ENCODE data around the gene PATL2.

Gene PATL2

GRCh38 chr15:44661576-44661975 lies 49.5 kb downstream of the PATL2 start:
- peak overlapping the region; percentile 95 for H3K27ac ChIP-seq (replicated peaks)

GRCh38 chr15:44659056-44659455 lies 52.1 kb downstream of the PATL2 start:
- Histone ChIP-seq H3K4me3 (replicated peaks; ENCODE audit: insufficient read depth, low read length) (no peak overlapping the region), H3K27me3 (ENCODE audit: insufficient read depth, poor library complexity, severe bottlenecking) (no peaks in the 10 kb centered on the region), H3K27ac (replicated peaks) (no peak overlapping the region)
- DNase-seq (ENCODE audit: low read depth in 1 of 2, low spot score in 1 of 2), result no peak
- TF ChIP-seq GABPA (IDR thresholded peaks at IDR 0.05; ENCODE audit: low read depth), result no peak
- TF ChIP-seq SPI1 (IDR thresholded peaks at IDR 0.05; ENCODE audit: borderline replicate concordance, low read depth), result no peak
- TF ChIP-seq REST (IDR thresholded peaks at IDR 0.05; ENCODE audit: insufficient replicate concordance, low read depth), result no peak
- TF ChIP-seq POLR2AphosphoS5 (IDR thresholded peaks at IDR 0.05; ENCODE audit: low read depth), result no peak
- TF ChIP-seq CTCF (IDR thresholded peaks at IDR 0.05; ENCODE audit: insufficient read depth, low read length), result no peak

More at GRCh38 chr15:44661576-44661975, 49.5 kb downstream of the PATL2 start:
- H3K4me3 ChIP-seq (replicated peaks; ENCODE audit: insufficient read depth, low read length), result peak overlapping the region; percentile 80
- peak in 1 of 2 experiments; percentile 35 for DNase-seq (ENCODE audit: low read depth in 1 of 2, low spot score in 1 of 2)
- no peaks in the 10 kb centered on the region for H3K27me3 ChIP-seq (ENCODE audit: insufficient read depth, poor library complexity, severe bottlenecking)
- no peak for TF ChIP-seq GABPA (IDR thresholded peaks at IDR 0.05; ENCODE audit: low read depth)

GRCh38 chr15:44657378-44657777 lies 53.7 kb downstream of the PATL2 start:
- no peak for DNase-seq (ENCODE audit: low read depth in 1 of 2, low spot score in 1 of 2)
- Histone ChIP-seq H3K27me3 (ENCODE audit: insufficient read depth, poor library complexity, severe bottlenecking) (no peaks in the 10 kb centered on the region), H3K27ac (replicated peaks) (no peak overlapping the region), H3K4me3 (replicated peaks; ENCODE audit: insufficient read depth, low read length) (no peak overlapping the region)
- TF ChIP-seq GABPA (IDR thresholded peaks at IDR 0.05; ENCODE audit: low read depth), result no peak
- no peak for TF ChIP-seq SPI1 (IDR thresholded peaks at IDR 0.05; ENCODE audit: borderline replicate concordance, low read depth)

- no peak overlapping the region for H3K4me3 ChIP-seq (replicated peaks; ENCODE audit: insufficient read depth, low read length)
- DNase-seq (ENCODE audit: low read depth in 1 of 2, low spot score in 1 of 2), result no peak
- H3K27ac ChIP-seq (replicated peaks), result no peak overlapping the region
- TF ChIP-seq GABPA (IDR thresholded peaks at IDR 0.05; ENCODE audit: low read depth) (no peak), REST (IDR thresholded peaks at IDR 0.05; ENCODE audit: insufficient replicate concordance, low read depth) (no peak), POLR2AphosphoS5 (IDR thresholded peaks at IDR 0.05; ENCODE audit: low read depth) (no peak), SPI1 (IDR thresholded peaks at IDR 0.05; ENCODE audit: borderline replicate concordance, low read depth) (no peak), CTCF (IDR thresholded peaks at IDR 0.05; ENCODE audit: insufficient read depth, low read length) (no peak)
- no peaks in the 10 kb centered on the region for H3K27me3 ChIP-seq (ENCODE audit: insufficient read depth, poor library complexity, severe bottlenecking)
These were observed 54.2 kb downstream of the PATL2 start for GRCh38 chr15:44656913-44657312.

- Histone ChIP-seq H3K27ac (replicated peaks) (no peak overlapping the region), H3K27me3 (ENCODE audit: insufficient read depth, poor library complexity, severe bottlenecking) (no peaks in the 10 kb centered on the region), H3K4me3 (replicated peaks; ENCODE audit: insufficient read depth, low read length) (no peak overlapping the region)
- DNase-seq (ENCODE audit: low read depth in 1 of 2, low spot score in 1 of 2), result no peak
- TF ChIP-seq SPI1 (IDR thresholded peaks at IDR 0.05; ENCODE audit: borderline replicate concordance, low read depth) (no peak), GABPA (IDR thresholded peaks at IDR 0.05; ENCODE audit: low read depth) (no peak), REST (IDR thresholded peaks at IDR 0.05; ENCODE audit: insufficient replicate concordance, low read depth) (no peak), CTCF (IDR thresholded peaks at IDR 0.05; ENCODE audit: insufficient read depth, low read length) (no peak), POLR2AphosphoS5 (IDR thresholded peaks at IDR 0.05; ENCODE audit: low read depth) (no peak)
These were observed 54.8 kb downstream of the PATL2 start for GRCh38 chr15:44656298-44656697.
